Omental fat pad (tissue), 4 donors: Measurements from ENCODE around the gene SGMS1. TPM values are rescaled to one million over a fixed set of nuclear protein-coding genes. Genes with fewer than 3 reads are reported as not detected.
"Not testable (repeated sequence)": the region's sequence is repeated elsewhere in the genome, so short reads cannot be mapped to it uniquely, and the experiment has no call there.

ENCODE experiments used
- ATAC-seq: fragments of 150-250 bp; one replicate; pipeline ENCODE4 v1.9.1; 2016; ENCODE audit warnings: mild to moderate bottlenecking, moderate library complexity; ENCODE audit not compliant: low FRiP score
- DNase-seq: peaks from one replicate; pipeline ENCODE4 v3.0.0-alpha.2; 2019; ENCODE audit warnings: low spot score
- total RNA-seq, 4 donors: library from RNA; depleted of rRNA; stranded (reverse); fragments of >200 nt; gene quantifications; one replicate each; pipeline ENCODE4 v1.1.0, GENCODE V29; 2016
- TF ChIP-seq, protein P1 (sequence below), 3 donors: fragments of 450-650 bp; IDR thresholded peaks; one replicate each; pipeline ENCODE4 v1.5.1; 2016 to 2017; ENCODE audit warnings: antibody characterized with exemption in 3 of 3, mild to moderate bottlenecking in 3 of 3, moderate library complexity in 2 of 3

Gene SGMS1
- total RNA-seq, 4 donors from 2014 or later, result 82.5 to 136 (median 96.4) TPM

DNA sequence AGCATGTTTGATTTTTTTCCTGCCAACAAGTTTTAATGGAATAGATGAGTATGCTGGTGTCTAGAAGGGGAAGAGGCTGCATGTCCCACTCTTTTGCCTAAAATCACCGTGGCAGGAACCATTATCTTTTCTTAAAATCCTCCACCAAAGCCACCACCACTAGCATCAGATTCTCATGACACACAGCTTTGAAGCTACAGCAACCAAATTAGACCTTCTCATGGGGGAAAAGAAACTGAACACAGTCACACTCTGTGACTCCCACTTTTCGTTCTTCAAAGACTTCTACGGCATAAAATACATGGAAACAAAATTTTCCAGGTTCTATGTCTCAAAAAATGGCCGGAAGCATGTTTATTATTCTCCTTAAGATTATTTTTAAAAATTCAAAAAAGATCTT lies 81.8 kb downstream of the SGMS1 start:
- TF ChIP-seq, protein P1, sequence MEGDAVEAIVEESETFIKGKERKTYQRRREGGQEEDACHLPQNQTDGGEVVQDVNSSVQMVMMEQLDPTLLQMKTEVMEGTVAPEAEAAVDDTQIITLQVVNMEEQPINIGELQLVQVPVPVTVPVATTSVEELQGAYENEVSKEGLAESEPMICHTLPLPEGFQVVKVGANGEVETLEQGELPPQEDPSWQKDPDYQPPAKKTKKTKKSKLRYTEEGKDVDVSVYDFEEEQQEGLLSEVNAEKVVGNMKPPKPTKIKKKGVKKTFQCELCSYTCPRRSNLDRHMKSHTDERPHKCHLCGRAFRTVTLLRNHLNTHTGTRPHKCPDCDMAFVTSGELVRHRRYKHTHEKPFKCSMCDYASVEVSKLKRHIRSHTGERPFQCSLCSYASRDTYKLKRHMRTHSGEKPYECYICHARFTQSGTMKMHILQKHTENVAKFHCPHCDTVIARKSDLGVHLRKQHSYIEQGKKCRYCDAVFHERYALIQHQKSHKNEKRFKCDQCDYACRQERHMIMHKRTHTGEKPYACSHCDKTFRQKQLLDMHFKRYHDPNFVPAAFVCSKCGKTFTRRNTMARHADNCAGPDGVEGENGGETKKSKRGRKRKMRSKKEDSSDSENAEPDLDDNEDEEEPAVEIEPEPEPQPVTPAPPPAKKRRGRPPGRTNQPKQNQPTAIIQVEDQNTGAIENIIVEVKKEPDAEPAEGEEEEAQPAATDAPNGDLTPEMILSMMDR (IDR thresholded peaks at IDR 0.05), result no peak
- ATAC-seq (no peak), DNase-seq (no peak)

DNA sequence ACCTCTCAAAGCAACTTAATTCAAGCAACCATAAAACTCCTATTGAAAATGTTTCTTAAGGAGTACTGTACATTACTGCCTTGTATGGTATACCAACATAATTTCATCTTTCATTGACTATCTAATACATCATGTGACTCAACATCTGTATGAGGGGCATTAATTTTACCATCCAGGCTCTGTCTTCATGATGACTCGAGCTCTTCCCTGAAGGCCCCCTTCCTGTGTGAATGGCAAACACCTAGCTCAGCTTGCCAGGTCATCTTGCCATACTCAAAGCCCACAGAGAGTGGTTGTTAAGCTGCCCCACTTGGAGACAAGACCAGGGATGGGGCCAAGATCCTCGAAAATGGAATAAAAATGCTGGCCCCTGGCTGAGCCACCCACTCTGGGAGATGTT lies 82.4 kb downstream of the SGMS1 start:
- TF ChIP-seq, protein P1 (IDR thresholded peaks at IDR 0.05), result no peak
- ATAC-seq, result no peak

DNA sequence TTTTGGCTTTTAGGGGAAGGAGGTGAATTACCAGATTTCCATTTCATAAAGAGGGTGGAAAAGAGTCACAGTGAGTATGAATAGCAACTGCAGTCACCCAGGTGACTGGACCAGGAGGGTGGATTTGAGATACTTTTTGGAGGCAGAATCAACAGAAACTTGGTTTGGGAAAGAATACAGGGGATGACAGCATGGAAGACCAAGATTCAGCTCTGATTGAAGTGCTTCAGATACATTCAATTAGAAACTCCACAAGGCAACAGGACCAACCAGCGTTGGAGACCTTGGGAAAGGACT lies 83.0 kb downstream of the SGMS1 start:
- TF ChIP-seq, protein P1 (IDR thresholded peaks at IDR 0.05), result no peak
- ATAC-seq, result peak; percentile 35
- no peak for DNase-seq

More for the DNA sequence above, 82.4 kb downstream of the SGMS1 start:
- DNase-seq, result no peak

GRCh38 chr10:50540069-50540825 lies 83.5 kb downstream of the SGMS1 start:
- DNase-seq, result no peak
- peak; percentile 9 for ATAC-seq
- TF ChIP-seq, protein P1 (IDR thresholded peaks at IDR 0.05), result no peak

DNA sequence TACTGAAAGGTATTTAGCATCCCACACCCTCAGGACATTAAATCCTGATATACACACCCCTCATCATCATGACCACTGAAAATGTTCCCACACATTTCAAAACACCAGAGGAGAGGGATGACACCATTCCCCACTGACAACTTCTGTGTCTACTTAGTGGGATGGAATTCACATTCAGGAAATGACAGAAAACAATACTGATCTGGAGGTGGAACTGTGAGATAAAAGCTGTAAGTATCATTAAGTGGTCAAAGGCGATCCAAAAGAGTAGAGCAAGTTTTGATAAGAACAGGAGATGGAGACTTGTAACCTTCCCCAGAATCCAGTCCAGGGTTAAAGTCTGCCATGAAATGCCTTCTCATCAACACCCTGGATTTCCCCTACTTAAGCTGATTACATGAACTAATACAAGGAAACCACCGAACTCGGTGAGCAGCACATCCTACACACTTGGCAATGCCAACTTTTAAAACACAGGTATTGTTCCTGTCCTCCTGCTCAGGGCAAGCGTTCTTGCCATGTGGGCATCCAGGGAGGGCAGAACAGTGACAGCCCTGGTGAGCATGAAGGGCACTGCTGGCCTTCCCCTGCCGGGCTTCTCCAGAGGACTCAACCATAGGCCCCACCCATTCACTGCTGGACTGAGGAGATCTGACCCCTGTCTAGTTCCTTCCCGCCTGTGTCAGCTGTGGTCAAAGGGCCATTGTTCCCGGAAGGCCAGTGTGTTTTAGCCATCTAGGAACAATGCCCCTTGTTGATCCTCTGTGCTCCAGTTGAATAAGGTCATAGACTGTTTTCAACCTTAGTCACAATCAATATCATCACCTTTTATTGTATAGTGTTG lies 85.0 kb downstream of the SGMS1 start:
- ATAC-seq (no peak), DNase-seq (no peak)
- TF ChIP-seq, protein P1 (IDR thresholded peaks at IDR 0.05), result no peak

DNA sequence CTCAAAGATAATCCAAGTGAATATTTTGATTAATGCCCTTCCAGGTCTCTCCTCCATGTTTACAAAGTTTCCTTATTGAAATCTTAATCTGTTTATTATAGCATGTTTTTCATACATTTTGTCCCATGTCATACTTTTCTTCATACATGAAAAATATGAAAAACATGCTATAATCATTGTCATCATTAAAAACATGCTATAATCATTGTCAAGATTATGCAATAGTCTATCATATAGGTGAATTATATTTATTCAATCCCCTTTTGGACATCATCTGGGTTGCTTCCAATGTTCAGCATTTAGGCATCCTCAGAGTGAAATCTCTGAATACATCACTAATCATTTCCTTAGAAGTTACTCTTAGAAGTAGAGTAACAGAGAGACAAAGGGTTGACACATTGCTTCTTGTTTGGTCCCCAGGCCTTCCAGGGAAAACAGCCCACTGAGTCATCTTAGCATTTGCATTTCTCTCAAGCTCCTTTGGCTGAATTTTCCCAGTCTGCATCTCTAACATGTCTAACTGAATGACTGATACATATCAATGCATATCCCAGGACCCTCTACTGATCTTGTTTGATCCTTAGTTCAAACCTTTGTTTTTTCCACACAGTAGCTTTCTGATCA lies 87.0 kb downstream of the SGMS1 start:
- ATAC-seq, result no peak
- DNase-seq, result no peak
- TF ChIP-seq, protein P1 (IDR thresholded peaks at IDR 0.05), result no peak

DNA sequence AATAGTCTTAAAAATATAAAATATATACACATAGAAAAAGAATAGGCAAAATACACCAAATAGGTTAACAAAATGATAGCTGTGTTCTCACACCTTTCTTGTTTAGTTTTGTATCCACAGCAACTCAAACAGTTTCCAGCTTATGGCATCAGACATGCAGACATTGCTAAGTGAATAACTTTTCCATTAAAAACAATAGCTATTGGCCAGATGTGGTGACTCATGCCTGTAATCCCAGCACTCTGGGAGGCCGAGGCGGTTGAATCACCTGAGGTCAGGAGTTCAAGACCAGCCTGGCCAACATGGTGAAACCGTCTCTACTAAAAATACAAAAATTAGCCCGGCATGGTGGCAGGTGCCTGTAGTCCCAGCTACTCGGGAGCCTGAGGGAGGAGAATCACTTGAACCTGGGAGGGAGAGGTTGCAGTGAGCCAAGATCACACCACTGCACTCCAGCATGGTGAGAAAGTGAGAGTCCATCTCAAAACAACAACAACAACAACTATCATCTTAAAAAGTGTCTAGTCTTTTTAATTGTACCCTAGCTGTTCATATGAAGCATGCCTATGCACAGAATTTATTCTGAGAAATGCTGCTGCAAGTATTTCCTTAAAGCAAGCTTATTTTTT lies 88.9 kb downstream of the SGMS1 start:
- DNase-seq, ATAC-seq: not testable (repeated sequence)
